Superior temporal gyrus (tissue), 1 donor: ENCODE measurements around the gene WDPCP.
"Not testable (repeated sequence)": the region's sequence is repeated elsewhere in the genome, so short reads cannot be mapped to it uniquely, and the experiment has no call there.

Experiments
- DNase-seq: peaks from one replicate; pipeline ENCODE4 v3.0.0-alpha.2; 2016; ENCODE audit errors: extremely low spot score

The WDPCP gene

GRCh38 chr2:63369146-63369545, 219.1 kb downstream of the WDPCP start:
- DNase-seq, result no peak

GRCh38 chr2:63364866-63365265, 223.4 kb downstream of the WDPCP start:
- no peak for DNase-seq

GRCh38 chr2:63357722-63358121, 230.6 kb downstream of the WDPCP start:
- not testable (repeated sequence) for DNase-seq

- DNase-seq, result no peak
Measured at GRCh38 chr2:63347361-63347760, 240.9 kb downstream of the WDPCP start.

- DNase-seq, result no peak
Measured at GRCh38 chr2:63346411-63346810, 241.9 kb downstream of the WDPCP start.

- DNase-seq, result no peak
Measured at GRCh38 chr2:63345285-63345633, 243.0 kb downstream of the WDPCP start.

GRCh38 chr2:63344575-63345284, 243.5 kb downstream of the WDPCP start:
- DNase-seq, result no peak

GRCh38 chr2:63343397-63344109, 244.7 kb downstream of the WDPCP start:
- DNase-seq, result no peak

- DNase-seq, result no peak
Measured at GRCh38 chr2:63340443-63340842, 247.8 kb downstream of the WDPCP start.

GRCh38 chr2:63334910-63335309, 253.4 kb downstream of the WDPCP start:
- DNase-seq, result no peak

- DNase-seq, result no peak
Measured at GRCh38 chr2:63326473-63326872, 261.8 kb downstream of the WDPCP start.

GRCh38 chr2:63323662-63324061, 264.6 kb downstream of the WDPCP start:
- not testable (repeated sequence) for DNase-seq

GRCh38 chr2:63321973-63322372, 266.3 kb downstream of the WDPCP start:
- not testable (repeated sequence) for DNase-seq

GRCh38 chr2:63320669-63321068, 267.6 kb downstream of the WDPCP start:
- DNase-seq, result no peak

- DNase-seq, result no peak
Measured at GRCh38 chr2:63310614-63311013, 277.7 kb downstream of the WDPCP start.

GRCh38 chr2:63301481-63301880, 286.8 kb downstream of the WDPCP start:
- no peak for DNase-seq

GRCh38 chr2:63300835-63301234, 287.4 kb downstream of the WDPCP start:
- DNase-seq, result no peak

- no peak for DNase-seq
Measured at GRCh38 chr2:63287956-63288355, 300.3 kb downstream of the WDPCP start.

- DNase-seq, result not testable (repeated sequence)
Measured at GRCh38 chr2:63286520-63286919, 301.8 kb downstream of the WDPCP start.

GRCh38 chr2:63283273-63283672, 305.0 kb downstream of the WDPCP start:
- no peak for DNase-seq

GRCh38 chr2:63272560-63272959, 315.7 kb downstream of the WDPCP start:
- DNase-seq, result no peak

- DNase-seq, result no peak
Measured at GRCh38 chr2:63270717-63271116, 317.6 kb downstream of the WDPCP start.

GRCh38 chr2:63268946-63269345, 319.3 kb downstream of the WDPCP start:
- no peak for DNase-seq
